AG04450 (cell line): Measurements from ENCODE around the gene DNAJB2. TPM values are rescaled to one million over a fixed set of nuclear protein-coding genes. Genes with fewer than 3 reads are reported as not detected.

ENCODE experiments used
- CTCF ChIA-PET: fragments of 300-600, 350-600 bp; formaldehyde crosslinking; extraction: SDS; loops from one replicate; lab custom pipeline; 2022; ENCODE audit warnings: antibody characterized with exemption, inconsistent platforms; lab: Charles Lee
- POLR2A ChIA-PET: fragments of 350-600 bp; formaldehyde crosslinking; extraction: SDS; loops from one replicate; lab custom pipeline; 2021; ENCODE audit warnings: antibody characterized with exemption, inconsistent platforms; lab: Yijun Ruan, JAX
- DNase-seq: peaks from one replicate; pipeline ENCODE4 v3.0.0-alpha.2; 2011; ENCODE audit warnings: low read depth, low spot score
- H3K27ac ChIP-seq: one replicate; pipeline ENCODE4 v1.5.1; 2012; ENCODE audit warnings: low read depth, low read length, control low read depth
- H3K27me3 ChIP-seq: one replicate; pipeline ENCODE4 v1.6.0; 2012; ENCODE audit warnings: low read length; ENCODE audit not compliant: control insufficient read depth, insufficient read depth
- H3K4me3 ChIP-seq: 2 replicates; pipeline ENCODE4 v1.5.1; 2011; ENCODE audit warnings: mild to moderate bottlenecking, low read depth, low read length, control low read depth
- H3K9me3 ChIP-seq: 2 replicates; pipeline ENCODE4 v1.5.1; 2012; ENCODE audit warnings: low read length; ENCODE audit not compliant: control insufficient read depth, insufficient read depth
- CTCF ChIP-seq: IDR thresholded peaks from 2 replicates; pipeline ENCODE4 v1.5.1; 2011; ENCODE audit warnings: low read depth, low read length, control low read depth, inconsistent platforms
- polyA plus RNA-seq: library from polyadenylated mRNA; depleted of rRNA; stranded (reverse); fragments of >200 nt; gene quantifications from 2 replicates; pipeline ENCODE4 v1.2.3, GENCODE V29; 2011

DNAJB2 gene
- polyA plus RNA-seq, 1 experiment = 40.6 TPM

GRCh38 chr2:219299372-219299760 is 20.2 kb downstream of the DNAJB2 start:
- TF ChIP-seq CTCF = no peak
- Histone ChIP-seq H3K4me3 (no peak overlapping the region), H3K27me3 (no peaks in the 10 kb centered on the region), H3K27ac (no peak overlapping the region), H3K9me3 (no peaks in the 10 kb centered on the region)
- DNase-seq = no peak
- ChIA-PET POLR2A (interaction anchor here (0.5 kb wide), 1 partner anchor 301 kb away, joined by 4 read pairs; no protein-coding TSS in a partner anchor), CTCF (interaction anchor here (0.9 to 12.4 kb wide), 13 partner anchors 9 to 231 kb away, joined by 3 to 131 read pairs (median 5); partner anchors contain the start of genes DNPEP, NHEJ1 and ZFAND2B)

GRCh38 chr2:219300022-219300421 is 20.9 kb downstream of the DNAJB2 start:
- ChIA-PET POLR2A (interaction anchor here (0.7 kb wide), 1 partner anchor 247 kb away, joined by 3 read pairs; no protein-coding TSS in a partner anchor), CTCF (interaction anchor here (1.0 to 12.4 kb wide), 8 partner anchors 9 to 230 kb away, joined by 4 to 131 read pairs (median 6); partner anchors contain the start of genes DNPEP and NHEJ1)
- Histone ChIP-seq H3K4me3 (no peak overlapping the region), H3K27me3 (no peaks in the 10 kb centered on the region), H3K27ac (no peak overlapping the region), H3K9me3 (no peaks in the 10 kb centered on the region)
- TF ChIP-seq CTCF = no peak
- no peak for DNase-seq

GRCh38 chr2:219302412-219302968 is 23.3 kb downstream of the DNAJB2 start:
- POLR2A ChIA-PET = no interaction called here
- CTCF ChIA-PET = interaction anchor here (12.4 kb wide), 1 partner anchor 143 kb away, joined by 131 read pairs; the partner anchor contains the start of gene NHEJ1
- H3K4me3 ChIP-seq = no peak overlapping the region
- no peak for TF ChIP-seq CTCF
- H3K27ac ChIP-seq = no peak overlapping the region
- no peak for DNase-seq
- H3K9me3 ChIP-seq = no peaks in the 10 kb centered on the region
- no peaks in the 10 kb centered on the region for H3K27me3 ChIP-seq

GRCh38 chr2:219304223-219304622 is 25.1 kb downstream of the DNAJB2 start:
- H3K27ac ChIP-seq = no peak overlapping the region
- H3K27me3 ChIP-seq = no peaks in the 10 kb centered on the region
- H3K4me3 ChIP-seq = no peak overlapping the region
- DNase-seq = no peak
- no peaks in the 10 kb centered on the region; the same call in 1 of the 2 replicates for H3K9me3 ChIP-seq
- no peak for TF ChIP-seq CTCF
- ChIA-PET CTCF (interaction anchor here (1.8 kb wide), 1 partner anchor 9 kb away, joined by 6 read pairs; no protein-coding TSS in a partner anchor), POLR2A (no interaction called here)

- no peak for DNase-seq
- Histone ChIP-seq H3K4me3 (no peak overlapping the region), H3K27ac (no peak overlapping the region), H3K9me3 (no peaks in the 10 kb centered on the region; the same call in 1 of the 2 replicates), H3K27me3 (no peaks in the 10 kb centered on the region)
- POLR2A ChIA-PET = no interaction called here
- CTCF ChIA-PET = interaction anchor here (2.1 kb wide), 1 partner anchor 11 kb away, joined by 16 read pairs; no protein-coding TSS in a partner anchor
- TF ChIP-seq CTCF = no peak
These were observed 26.9 kb downstream of the DNAJB2 start for GRCh38 chr2:219306047-219306446.
